HL-60 (cell line): ENCODE data around the gene SLC4A5.

Experiments used
- GABPA ChIP-seq: IDR thresholded peaks from 2 replicates; pipeline ENCODE4 v1.6.1; 2012; ENCODE audit warnings: low read depth
- POLR2AphosphoS5 ChIP-seq: IDR thresholded peaks from 2 replicates; pipeline ENCODE4 v1.6.1; 2012; ENCODE audit warnings: low read depth
- SPI1 ChIP-seq: IDR thresholded peaks from 2 replicates; pipeline ENCODE4 v1.6.1; 2012; ENCODE audit warnings: low read depth, mild to moderate bottlenecking, borderline replicate concordance
- TF ChIP-seq, protein P1 (sequence below): IDR thresholded peaks from one replicate; pipeline ENCODE4 v1.5.1; 2011; ENCODE audit warnings: low read length, control low read depth, inconsistent platforms; ENCODE audit not compliant: insufficient read depth
- TF ChIP-seq, protein P2 (sequence below): IDR thresholded peaks from 2 replicates; pipeline ENCODE4 v1.6.1; 2012; ENCODE audit warnings: low read depth; ENCODE audit not compliant: insufficient replicate concordance

DNA sequence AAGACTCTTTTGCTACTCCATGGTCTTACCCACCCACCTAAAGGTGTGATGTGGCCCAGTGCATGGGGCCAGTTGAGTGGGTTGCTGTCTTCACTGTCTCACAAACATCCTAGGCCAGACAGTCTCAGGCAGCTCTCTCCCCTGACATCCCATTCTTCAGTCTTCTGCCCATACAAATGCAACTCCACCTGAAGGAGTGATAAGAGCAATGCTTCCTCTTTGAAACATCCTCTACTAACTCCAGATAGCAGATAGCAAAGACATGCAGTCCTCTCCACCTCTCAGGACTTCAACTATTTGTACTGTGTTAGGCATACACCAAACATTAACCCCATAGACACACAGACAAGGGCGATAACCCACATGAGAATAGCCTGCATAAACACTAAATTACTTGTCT lies 73.5 kb downstream of the SLC4A5 start:
- TF ChIP-seq, protein P1, sequence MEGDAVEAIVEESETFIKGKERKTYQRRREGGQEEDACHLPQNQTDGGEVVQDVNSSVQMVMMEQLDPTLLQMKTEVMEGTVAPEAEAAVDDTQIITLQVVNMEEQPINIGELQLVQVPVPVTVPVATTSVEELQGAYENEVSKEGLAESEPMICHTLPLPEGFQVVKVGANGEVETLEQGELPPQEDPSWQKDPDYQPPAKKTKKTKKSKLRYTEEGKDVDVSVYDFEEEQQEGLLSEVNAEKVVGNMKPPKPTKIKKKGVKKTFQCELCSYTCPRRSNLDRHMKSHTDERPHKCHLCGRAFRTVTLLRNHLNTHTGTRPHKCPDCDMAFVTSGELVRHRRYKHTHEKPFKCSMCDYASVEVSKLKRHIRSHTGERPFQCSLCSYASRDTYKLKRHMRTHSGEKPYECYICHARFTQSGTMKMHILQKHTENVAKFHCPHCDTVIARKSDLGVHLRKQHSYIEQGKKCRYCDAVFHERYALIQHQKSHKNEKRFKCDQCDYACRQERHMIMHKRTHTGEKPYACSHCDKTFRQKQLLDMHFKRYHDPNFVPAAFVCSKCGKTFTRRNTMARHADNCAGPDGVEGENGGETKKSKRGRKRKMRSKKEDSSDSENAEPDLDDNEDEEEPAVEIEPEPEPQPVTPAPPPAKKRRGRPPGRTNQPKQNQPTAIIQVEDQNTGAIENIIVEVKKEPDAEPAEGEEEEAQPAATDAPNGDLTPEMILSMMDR: no peak
- TF ChIP-seq POLR2AphosphoS5: no peak
- TF ChIP-seq, protein P2, sequence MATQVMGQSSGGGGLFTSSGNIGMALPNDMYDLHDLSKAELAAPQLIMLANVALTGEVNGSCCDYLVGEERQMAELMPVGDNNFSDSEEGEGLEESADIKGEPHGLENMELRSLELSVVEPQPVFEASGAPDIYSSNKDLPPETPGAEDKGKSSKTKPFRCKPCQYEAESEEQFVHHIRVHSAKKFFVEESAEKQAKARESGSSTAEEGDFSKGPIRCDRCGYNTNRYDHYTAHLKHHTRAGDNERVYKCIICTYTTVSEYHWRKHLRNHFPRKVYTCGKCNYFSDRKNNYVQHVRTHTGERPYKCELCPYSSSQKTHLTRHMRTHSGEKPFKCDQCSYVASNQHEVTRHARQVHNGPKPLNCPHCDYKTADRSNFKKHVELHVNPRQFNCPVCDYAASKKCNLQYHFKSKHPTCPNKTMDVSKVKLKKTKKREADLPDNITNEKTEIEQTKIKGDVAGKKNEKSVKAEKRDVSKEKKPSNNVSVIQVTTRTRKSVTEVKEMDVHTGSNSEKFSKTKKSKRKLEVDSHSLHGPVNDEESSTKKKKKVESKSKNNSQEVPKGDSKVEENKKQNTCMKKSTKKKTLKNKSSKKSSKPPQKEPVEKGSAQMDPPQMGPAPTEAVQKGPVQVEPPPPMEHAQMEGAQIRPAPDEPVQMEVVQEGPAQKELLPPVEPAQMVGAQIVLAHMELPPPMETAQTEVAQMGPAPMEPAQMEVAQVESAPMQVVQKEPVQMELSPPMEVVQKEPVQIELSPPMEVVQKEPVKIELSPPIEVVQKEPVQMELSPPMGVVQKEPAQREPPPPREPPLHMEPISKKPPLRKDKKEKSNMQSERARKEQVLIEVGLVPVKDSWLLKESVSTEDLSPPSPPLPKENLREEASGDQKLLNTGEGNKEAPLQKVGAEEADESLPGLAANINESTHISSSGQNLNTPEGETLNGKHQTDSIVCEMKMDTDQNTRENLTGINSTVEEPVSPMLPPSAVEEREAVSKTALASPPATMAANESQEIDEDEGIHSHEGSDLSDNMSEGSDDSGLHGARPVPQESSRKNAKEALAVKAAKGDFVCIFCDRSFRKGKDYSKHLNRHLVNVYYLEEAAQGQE: no peak
- no peak for TF ChIP-seq GABPA
- TF ChIP-seq SPI1: no peak
